Fibroblast of villous mesenchyme (primary cell): ENCODE measurements around the gene EFNA2. TPM values are rescaled to one million over a fixed set of nuclear protein-coding genes. Genes with fewer than 3 reads are reported as not detected.

Experiments used
- DNase-seq: peaks from one replicate; pipeline ENCODE4 v3.0.0-alpha.2; 2010; ENCODE audit warnings: low read depth
- H3K4me3 ChIP-seq: 2 replicates; pipeline ENCODE4 v1.5.1; 2011; ENCODE audit warnings: low read depth, mild to moderate bottlenecking, low read length
- total RNA-seq: library from RNA; depleted of rRNA; stranded (reverse); fragments of >200 nt; gene quantifications from 2 replicates; pipeline ENCODE4 v1.2.3, GENCODE V29; 2012
- TF ChIP-seq, protein P1 (sequence below): IDR thresholded peaks from 2 replicates; pipeline ENCODE4 v1.5.1; 2012; ENCODE audit warnings: low read depth, mild to moderate bottlenecking, low read length; ENCODE audit not compliant: insufficient read depth

Gene EFNA2
- total RNA-seq, 1 donor, result not detected

- TF ChIP-seq, protein P1, sequence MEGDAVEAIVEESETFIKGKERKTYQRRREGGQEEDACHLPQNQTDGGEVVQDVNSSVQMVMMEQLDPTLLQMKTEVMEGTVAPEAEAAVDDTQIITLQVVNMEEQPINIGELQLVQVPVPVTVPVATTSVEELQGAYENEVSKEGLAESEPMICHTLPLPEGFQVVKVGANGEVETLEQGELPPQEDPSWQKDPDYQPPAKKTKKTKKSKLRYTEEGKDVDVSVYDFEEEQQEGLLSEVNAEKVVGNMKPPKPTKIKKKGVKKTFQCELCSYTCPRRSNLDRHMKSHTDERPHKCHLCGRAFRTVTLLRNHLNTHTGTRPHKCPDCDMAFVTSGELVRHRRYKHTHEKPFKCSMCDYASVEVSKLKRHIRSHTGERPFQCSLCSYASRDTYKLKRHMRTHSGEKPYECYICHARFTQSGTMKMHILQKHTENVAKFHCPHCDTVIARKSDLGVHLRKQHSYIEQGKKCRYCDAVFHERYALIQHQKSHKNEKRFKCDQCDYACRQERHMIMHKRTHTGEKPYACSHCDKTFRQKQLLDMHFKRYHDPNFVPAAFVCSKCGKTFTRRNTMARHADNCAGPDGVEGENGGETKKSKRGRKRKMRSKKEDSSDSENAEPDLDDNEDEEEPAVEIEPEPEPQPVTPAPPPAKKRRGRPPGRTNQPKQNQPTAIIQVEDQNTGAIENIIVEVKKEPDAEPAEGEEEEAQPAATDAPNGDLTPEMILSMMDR, result no peak
- no peak for DNase-seq
These were observed 26.9 kb upstream of the EFNA2 start for GRCh38 chr19:1258707-1259205.

GRCh38 chr19:1259206-1259875, 26.3 kb upstream of the EFNA2 start:
- TF ChIP-seq, protein P1, result no peak
- H3K4me3 ChIP-seq, result no peak overlapping the region
- DNase-seq, result peak; percentile 80

More at GRCh38 chr19:1258707-1259205, 26.9 kb upstream of the EFNA2 start:
- H3K4me3 ChIP-seq, result no peak overlapping the region

DNA sequence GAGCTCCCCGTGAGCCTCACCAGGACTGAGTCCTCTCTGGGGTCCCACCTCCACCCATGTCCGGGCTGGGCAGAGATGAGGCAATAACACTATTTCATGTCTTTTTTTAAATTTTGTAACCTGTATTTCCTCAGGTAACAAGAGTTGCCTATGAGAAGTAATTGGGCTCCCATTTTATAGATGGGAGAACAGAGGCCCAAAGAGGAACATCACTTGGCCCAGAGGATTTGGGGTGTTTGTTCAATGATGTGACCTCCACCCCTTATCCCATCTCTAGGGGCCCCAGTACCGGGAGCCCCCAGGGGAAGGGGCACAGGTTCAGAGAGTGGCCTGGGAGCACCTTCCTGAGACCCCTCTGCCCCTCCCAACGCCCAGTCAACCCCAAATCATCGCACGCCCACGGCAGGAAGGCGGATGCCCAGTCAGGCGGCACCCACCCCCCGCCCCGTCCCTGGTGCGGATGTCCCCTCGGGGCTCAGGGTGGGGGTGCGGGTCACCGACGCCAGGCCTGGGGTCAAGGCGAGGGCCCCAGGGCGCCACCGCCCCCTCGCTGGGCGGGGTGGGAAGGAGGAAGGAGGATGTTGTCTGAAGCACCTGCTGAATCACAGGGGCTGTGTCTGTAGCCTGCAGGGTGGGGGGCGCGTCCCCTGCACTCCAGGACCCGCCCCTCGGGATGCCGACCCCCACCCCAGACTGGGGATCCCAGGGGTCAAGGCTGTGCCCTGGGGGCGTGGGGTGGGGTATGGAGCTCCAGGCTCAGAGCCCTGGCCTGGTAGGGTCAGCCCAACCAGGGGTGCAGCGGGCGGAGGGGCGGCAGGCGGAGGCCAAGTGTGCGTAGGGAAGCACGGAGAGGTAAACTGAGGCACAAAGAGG, 25.6 kb upstream of the EFNA2 start:
- H3K4me3 ChIP-seq, result peak overlapping the region; percentile 39
- TF ChIP-seq, protein P1, result no peak
- DNase-seq, result no peak

- peak; percentile 96 for DNase-seq
These were observed 24.7 kb upstream of the EFNA2 start for GRCh38 chr19:1260749-1261537.

DNA sequence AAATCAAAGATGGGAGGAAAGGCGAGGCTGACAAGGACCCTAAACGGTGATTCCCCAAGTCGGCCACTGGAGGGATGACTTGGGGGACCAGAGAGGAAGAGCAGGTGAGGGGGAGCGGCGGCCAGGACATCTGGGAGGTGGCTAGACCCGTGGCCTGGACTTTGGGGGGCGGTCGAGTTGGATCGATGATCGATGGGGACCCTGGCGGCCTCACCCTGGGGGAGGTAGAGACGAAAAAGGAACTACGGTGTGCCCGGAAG, 24.2 kb upstream of the EFNA2 start:
- TF ChIP-seq, protein P1, result peak; percentile 16
- peak overlapping the region; percentile 72 for H3K4me3 ChIP-seq
- no peak for DNase-seq

More at GRCh38 chr19:1260749-1261537, 24.7 kb upstream of the EFNA2 start:
- H3K4me3 ChIP-seq, result peak overlapping the region; percentile 72
- TF ChIP-seq, protein P1, result no peak

- TF ChIP-seq, protein P1, result no peak
- H3K4me3 ChIP-seq, result peak overlapping the region; percentile 72
- no peak for DNase-seq
These were observed 23.7 kb upstream of the EFNA2 start for GRCh38 chr19:1261798-1262622.
